ENCODE measurements around the gene COPS7B.

- TF ChIP-seq CTCF (conservative IDR thresholded peaks at IDR 0.05; ENCODE audit: low read depth, low read length) (no peak), EZH2 (IDR thresholded peaks at IDR 0.05; ENCODE audit: borderline replicate concordance, low read depth, low read length, poor library complexity, severe bottlenecking) (no peak)
These were observed 40.8 kb upstream of the COPS7B start for GRCh38 chr2:231745303-231746038.

All from A673 (cell line).